WERI-Rb-1 (cell line): Measurements from ENCODE around the gene DOLPP1.
"Not testable (repeated sequence)": the region's sequence is repeated elsewhere in the genome, so short reads cannot be mapped to it uniquely, and the experiment has no call there.

ENCODE experiments used
- DNase-seq: peaks from one replicate; pipeline ENCODE4 v3.0.0-alpha.2; 2020
- H3K27ac ChIP-seq: fragments of 250-450 bp; sonication (Bioruptor Pico); 2 replicates; pipeline ENCODE4 v1.5.1; 2020; ENCODE audit warnings: mild to moderate bottlenecking, moderate library complexity
- H3K27me3 ChIP-seq: fragments of 250-450 bp; sonication (Bioruptor Pico); 2 replicates; pipeline ENCODE4 v1.5.1; 2021; ENCODE audit warnings: mild to moderate bottlenecking, low read depth, moderate library complexity; ENCODE audit not compliant: insufficient read depth, severe bottlenecking
- H3K36me3 ChIP-seq: fragments of 250-450 bp; sonication (Bioruptor Pico); 2 replicates; pipeline ENCODE4 v1.5.1; 2020; ENCODE audit warnings: mild to moderate bottlenecking, moderate library complexity
- H3K4me3 ChIP-seq: 2 replicates; pipeline ENCODE4 v1.5.1; 2011; ENCODE audit warnings: low read depth, mild to moderate bottlenecking, control low read depth, low read length
- H3K9me3 ChIP-seq: fragments of 250-450 bp; sonication (Bioruptor Pico); 2 replicates; pipeline ENCODE4 v1.5.1; 2021; ENCODE audit warnings: mild to moderate bottlenecking, moderate library complexity; ENCODE audit not compliant: severe bottlenecking
- TF ChIP-seq, protein P1 (sequence below): IDR thresholded peaks from 2 replicates; pipeline ENCODE4 v1.5.1; 2011; ENCODE audit warnings: low read depth, mild to moderate bottlenecking, control low read depth, inconsistent platforms, low read length

DOLPP1 gene

DNA sequence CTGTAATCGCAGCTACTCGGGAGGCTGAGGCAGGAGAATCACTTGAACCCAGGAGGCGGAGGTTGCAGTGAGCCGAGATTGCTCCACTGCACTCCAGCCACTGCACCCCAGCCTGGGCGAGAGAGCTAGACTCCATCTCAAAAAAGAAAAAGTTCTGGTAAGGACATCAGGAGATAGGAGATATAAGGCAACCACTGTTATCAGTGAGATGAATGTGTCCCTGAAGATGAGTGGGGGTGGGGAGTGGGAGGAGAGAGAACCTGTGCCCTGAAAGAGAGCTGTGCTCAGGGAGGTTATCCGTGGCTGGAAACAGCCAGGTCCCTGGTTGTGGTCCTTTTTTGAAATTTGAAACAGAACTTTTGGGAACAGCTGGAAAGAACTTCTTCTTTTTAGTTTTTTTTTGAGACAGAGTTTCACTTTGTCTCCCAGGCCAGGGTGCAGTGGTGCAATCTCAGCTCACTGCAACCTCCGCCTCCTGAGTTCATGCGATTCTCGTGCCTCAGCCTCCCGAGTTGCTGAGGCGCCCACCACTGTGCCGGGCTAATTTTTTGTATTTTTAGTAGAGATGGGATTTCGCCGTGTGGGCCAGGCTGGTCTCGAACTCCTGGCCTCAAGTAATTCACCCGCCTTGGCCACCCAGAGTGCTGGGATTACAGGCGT lies 32.9 kb downstream of the DOLPP1 start:
- Histone ChIP-seq H3K4me3 (no peak overlapping the region), H3K9me3 (no peaks in the 10 kb centered on the region), H3K27ac (no peak overlapping the region), H3K27me3 (no peaks in the 10 kb centered on the region), H3K36me3 (peaks cover 7% of the 10 kb centered on the region)
- DNase-seq: no peak
- TF ChIP-seq, protein P1, sequence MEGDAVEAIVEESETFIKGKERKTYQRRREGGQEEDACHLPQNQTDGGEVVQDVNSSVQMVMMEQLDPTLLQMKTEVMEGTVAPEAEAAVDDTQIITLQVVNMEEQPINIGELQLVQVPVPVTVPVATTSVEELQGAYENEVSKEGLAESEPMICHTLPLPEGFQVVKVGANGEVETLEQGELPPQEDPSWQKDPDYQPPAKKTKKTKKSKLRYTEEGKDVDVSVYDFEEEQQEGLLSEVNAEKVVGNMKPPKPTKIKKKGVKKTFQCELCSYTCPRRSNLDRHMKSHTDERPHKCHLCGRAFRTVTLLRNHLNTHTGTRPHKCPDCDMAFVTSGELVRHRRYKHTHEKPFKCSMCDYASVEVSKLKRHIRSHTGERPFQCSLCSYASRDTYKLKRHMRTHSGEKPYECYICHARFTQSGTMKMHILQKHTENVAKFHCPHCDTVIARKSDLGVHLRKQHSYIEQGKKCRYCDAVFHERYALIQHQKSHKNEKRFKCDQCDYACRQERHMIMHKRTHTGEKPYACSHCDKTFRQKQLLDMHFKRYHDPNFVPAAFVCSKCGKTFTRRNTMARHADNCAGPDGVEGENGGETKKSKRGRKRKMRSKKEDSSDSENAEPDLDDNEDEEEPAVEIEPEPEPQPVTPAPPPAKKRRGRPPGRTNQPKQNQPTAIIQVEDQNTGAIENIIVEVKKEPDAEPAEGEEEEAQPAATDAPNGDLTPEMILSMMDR: no peak

DNA sequence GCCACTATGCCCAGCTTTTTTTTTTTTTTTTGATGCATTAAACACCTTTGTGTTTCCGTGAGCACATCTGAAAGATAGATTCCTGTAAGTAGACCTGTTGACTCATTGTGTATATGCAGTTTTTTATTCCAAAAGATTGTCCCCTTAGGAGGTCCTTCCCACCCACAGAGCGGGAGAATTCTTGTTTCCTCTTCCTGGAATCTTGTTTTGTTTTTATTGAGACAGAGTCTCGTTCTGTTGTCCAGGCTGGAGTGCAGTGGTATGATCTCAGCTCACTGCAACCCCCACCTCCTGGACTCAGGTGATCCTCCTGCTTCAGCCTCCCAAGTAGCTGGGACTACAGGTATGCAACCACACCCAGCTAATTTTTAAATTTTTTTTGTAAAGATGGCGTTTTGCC lies 37.9 kb downstream of the DOLPP1 start:
- no peak for DNase-seq
- Histone ChIP-seq H3K27ac (no peak overlapping the region), H3K27me3 (no peaks in the 10 kb centered on the region), H3K4me3 (no peak overlapping the region), H3K9me3 (no peaks in the 10 kb centered on the region), H3K36me3 (peaks cover 38% of the 10 kb centered on the region)
- TF ChIP-seq, protein P1: no peak

DNA sequence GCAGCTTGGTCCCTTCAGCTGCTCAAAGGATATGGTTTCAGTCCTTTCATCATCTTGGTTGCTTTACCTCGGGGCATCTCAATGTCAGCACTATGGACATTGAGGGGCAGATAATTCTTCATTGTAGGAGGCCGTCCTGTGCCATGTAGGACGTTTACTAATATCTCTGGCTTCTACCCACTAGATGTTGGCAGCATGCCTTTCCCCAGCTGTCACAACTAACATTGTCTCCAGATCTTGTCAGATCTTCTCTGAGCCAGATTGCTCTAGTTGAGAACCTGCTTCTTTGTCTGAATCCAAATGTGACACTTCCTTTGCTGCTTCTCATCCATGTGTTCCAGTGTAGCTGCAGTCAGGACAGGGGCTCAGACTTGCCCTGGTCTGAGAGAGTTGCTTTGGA lies 40.6 kb downstream of the DOLPP1 start:
- H3K27me3 ChIP-seq: no peaks in the 10 kb centered on the region
- no peaks in the 10 kb centered on the region for H3K9me3 ChIP-seq
- H3K27ac ChIP-seq: no peak overlapping the region
- DNase-seq: no peak
- TF ChIP-seq, protein P1: no peak
- peaks cover 55% of the 10 kb centered on the region for H3K36me3 ChIP-seq
- H3K4me3 ChIP-seq: no peak overlapping the region

DNA sequence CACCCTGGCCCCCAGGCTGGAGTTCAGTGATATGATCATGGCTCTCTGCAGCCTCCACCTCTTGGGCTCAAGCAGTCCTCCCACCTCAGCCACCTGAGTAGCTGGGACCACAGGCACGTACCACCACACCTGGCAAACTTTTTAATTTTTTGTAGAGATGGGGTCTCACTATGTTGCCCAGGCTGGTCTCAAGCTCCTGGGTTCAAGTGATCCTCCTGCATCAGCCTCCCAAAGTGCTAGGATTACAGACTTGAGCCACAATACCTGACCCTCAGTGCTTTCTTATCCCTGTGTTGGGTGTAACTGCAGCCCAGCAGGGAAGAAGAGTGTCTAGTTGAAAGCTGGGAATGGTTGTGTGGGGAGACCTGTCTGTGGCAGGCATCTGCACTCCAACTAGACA lies 41.2 kb downstream of the DOLPP1 start:
- TF ChIP-seq, protein P1: no peak
- peaks cover 58% of the 10 kb centered on the region for H3K36me3 ChIP-seq

DNA sequence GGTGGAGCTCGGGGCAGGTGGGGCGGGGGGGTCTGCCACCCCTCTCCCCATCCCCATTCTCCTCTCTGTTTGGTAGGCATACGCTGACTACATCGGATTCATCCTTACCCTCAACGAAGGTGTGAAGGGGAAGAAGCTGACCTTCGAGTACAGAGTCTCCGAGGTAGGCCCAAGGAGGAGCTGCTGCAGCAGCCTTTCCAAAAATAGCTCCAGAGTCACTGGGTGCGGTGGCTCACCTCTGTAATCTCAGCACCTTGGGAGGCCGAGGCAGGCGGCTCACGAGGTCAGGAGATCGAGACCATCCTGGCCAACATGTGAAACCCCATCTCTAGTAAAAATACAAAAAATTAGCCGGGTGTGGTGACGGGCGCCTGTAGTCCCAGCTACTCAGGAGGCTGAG lies 42.1 kb downstream of the DOLPP1 start:
- not testable (repeated sequence) for H3K27ac ChIP-seq, H3K4me3 ChIP-seq, H3K9me3 ChIP-seq, DNase-seq, H3K27me3 ChIP-seq
- peaks cover 63% of the 10 kb centered on the region for H3K36me3 ChIP-seq

More for the DNA sequence above, 41.2 kb downstream of the DOLPP1 start:
- no peak for DNase-seq
- Histone ChIP-seq H3K27me3 (no peaks in the 10 kb centered on the region), H3K9me3 (no peaks in the 10 kb centered on the region), H3K27ac (no peak overlapping the region), H3K4me3 (no peak overlapping the region)

DNA sequence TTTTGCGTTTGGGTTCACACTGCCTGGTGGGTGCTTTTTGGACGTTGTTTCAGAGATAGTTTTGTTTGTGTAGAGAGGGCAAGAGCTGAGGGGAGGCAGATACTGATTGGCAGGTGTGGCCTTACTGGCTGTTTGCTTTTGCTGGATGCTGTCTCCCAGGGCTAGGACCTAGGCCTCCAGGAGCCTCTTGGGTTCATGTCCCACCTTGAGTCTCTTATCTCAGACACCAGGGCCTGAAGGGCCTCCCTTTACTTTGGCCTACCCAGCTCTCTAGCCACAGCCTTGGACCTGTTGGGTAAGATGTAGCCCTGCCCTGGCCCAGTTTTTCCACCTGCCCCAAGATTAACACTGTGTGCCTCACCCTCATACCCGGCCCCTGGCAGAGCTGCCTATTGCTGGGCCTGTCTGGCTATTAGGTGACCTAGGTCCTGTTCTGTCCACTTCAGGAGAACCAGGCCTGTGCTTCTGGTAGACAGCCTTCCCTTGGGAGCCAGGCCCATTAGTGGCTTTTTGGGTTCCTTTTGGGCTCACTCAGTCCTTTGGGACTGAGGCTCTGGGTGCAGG lies 43.7 kb downstream of the DOLPP1 start:
- Histone ChIP-seq H3K36me3 (peaks cover 65% of the 10 kb centered on the region), H3K4me3 (no peak overlapping the region), H3K27me3 (no peaks in the 10 kb centered on the region), H3K27ac (no peak overlapping the region), H3K9me3 (no peaks in the 10 kb centered on the region)
- TF ChIP-seq, protein P1: no peak
- DNase-seq: no peak
